Neural progenitor cell (in vitro differentiated cells): Measurements from ENCODE around the gene BCL10. TPM values are rescaled to one million over a fixed set of nuclear protein-coding genes. Genes with fewer than 3 reads are reported as not detected.

Experiments
- DNase-seq: peaks from one replicate; pipeline ENCODE4 v3.0.0-alpha.2; 2016; ENCODE audit warnings: low spot score
- H2AFZ ChIP-seq: fragments of 200-600 bp; sonication (generic); replicated peaks from 2 replicates; pipeline ENCODE4 v1.6.1; 2016; ENCODE audit warnings: antibody characterized with exemption
- H3F3A ChIP-seq: fragments of 200-600 bp; sonication (generic); 2 replicates; pipeline ENCODE4 v1.6.1; 2016; ENCODE audit warnings: antibody characterized with exemption, low read depth
- H3K27ac ChIP-seq: fragments of 200-600 bp; sonication (generic); 2 replicates; pipeline ENCODE4 v1.5.1; 2016; ENCODE audit warnings: mild to moderate bottlenecking
- H3K27me3 ChIP-seq: fragments of 200-600 bp; sonication (generic); 2 replicates; pipeline ENCODE4 v1.6.1; 2016; ENCODE audit warnings: mild to moderate bottlenecking, moderate library complexity
- H3K36me3 ChIP-seq: fragments of 200-600 bp; sonication (generic); 2 replicates; pipeline ENCODE4 v1.5.1; 2016
- H3K4me1 ChIP-seq: fragments of 200-600 bp; sonication (generic); 2 replicates; pipeline ENCODE4 v1.6.1; 2016; ENCODE audit warnings: mixed run types
- H3K4me2 ChIP-seq: fragments of 200-600 bp; sonication (generic); 2 replicates; pipeline ENCODE4 v1.6.1; 2016
- H3K4me3 ChIP-seq: fragments of 200-600 bp; sonication (generic); 2 replicates; pipeline ENCODE4 v1.5.1; 2016
- H3K79me2 ChIP-seq: fragments of 200-600 bp; sonication (generic); 2 replicates; pipeline ENCODE4 v1.6.1; 2016; ENCODE audit warnings: low read depth
- H3K9ac ChIP-seq: fragments of 200-600 bp; sonication (generic); 2 replicates; pipeline ENCODE4 v1.6.1; 2016
- H3K9me3 ChIP-seq: fragments of 200-600 bp; sonication (generic); 2 replicates; pipeline ENCODE4 v1.5.1; 2016; ENCODE audit warnings: low read depth
- H4K20me1 ChIP-seq: fragments of 200-600 bp; sonication (generic); 2 replicates; pipeline ENCODE4 v1.6.1; 2016; ENCODE audit warnings: low read depth
- H3K27ac Mint-ChIP-seq: 3 replicates; pipeline ENCODE4 v1.8.0; 2021; ENCODE audit warnings: mixed read lengths
- H3K27me3 Mint-ChIP-seq: 2 replicates; pipeline ENCODE4 v1.8.0; 2022; ENCODE audit warnings: low read depth, mild to moderate bottlenecking, inconsistent platforms, moderate library complexity, mixed read lengths; ENCODE audit not compliant: insufficient read depth
- H3K36me3 Mint-ChIP-seq: 3 replicates; pipeline ENCODE4 v1.8.0; 2021; ENCODE audit warnings: mixed read lengths
- H3K4me1 Mint-ChIP-seq: 3 replicates; pipeline ENCODE4 v1.8.0; 2021; ENCODE audit warnings: mixed read lengths
- H3K4me3 Mint-ChIP-seq: 3 replicates; pipeline ENCODE4 v1.8.0; 2021; ENCODE audit warnings: mild to moderate bottlenecking, moderate library complexity, mixed read lengths
- H3K9me3 Mint-ChIP-seq: 3 replicates; pipeline ENCODE4 v1.8.0; 2020; ENCODE audit warnings: mixed read lengths
- CTCF ChIP-seq: fragments of 200-600 bp; sonication (generic); IDR thresholded peaks from 2 replicates; pipeline ENCODE4 v1.5.1; 2017; ENCODE audit warnings: antibody characterized with exemption, mild to moderate bottlenecking
- EZH2 ChIP-seq: fragments of 200-600 bp; sonication (generic); IDR thresholded peaks from 2 replicates; pipeline ENCODE4 v1.6.1; 2017; ENCODE audit warnings: antibody characterized with exemption, mild to moderate bottlenecking, moderate library complexity
- EZH2phosphoT487 ChIP-seq: fragments of 200-600 bp; sonication (generic); IDR thresholded peaks from 2 replicates; pipeline ENCODE4 v1.6.1; 2017; ENCODE audit warnings: antibody characterized with exemption
- total RNA-seq: library from RNA; depleted of rRNA; stranded (reverse); fragments of >200 nt; gene quantifications from 2 replicates; pipeline ENCODE4 v1.2.3, GENCODE V29; 2015; ENCODE audit warnings: low replicate concordance

BCL10 gene
- total RNA-seq, 1 donor from 2014 or later: 28.2 TPM

- Histone ChIP-seq H3K4me1 (no peaks in the 10 kb centered on the region), H3K9ac (no peak overlapping the region)
- H3K9me3 Mint-ChIP-seq: no peaks in the 10 kb centered on the region
Measured at GRCh38 chr1:85319931-85320330, 43.5 kb upstream of the BCL10 start.

GRCh38 chr1:85319491-85319890 is 43.1 kb upstream of the BCL10 start:
- H4K20me1 ChIP-seq: no peaks in the 10 kb centered on the region
- H3K27me3 ChIP-seq: no peaks in the 10 kb centered on the region
- H3K9me3 Mint-ChIP-seq: no peaks in the 10 kb centered on the region
- H3K27ac Mint-ChIP-seq: no peak overlapping the region
- no peak overlapping the region for H3K4me3 Mint-ChIP-seq
- no peaks in the 10 kb centered on the region for H3K27me3 Mint-ChIP-seq
- no peak overlapping the region for H3K27ac ChIP-seq
- no peaks in the 10 kb centered on the region for H3F3A ChIP-seq
- no peak for DNase-seq
- H3K36me3 ChIP-seq: no peaks in the 10 kb centered on the region
- no peaks in the 10 kb centered on the region for H3K9me3 ChIP-seq
- TF ChIP-seq EZH2 (no peak), EZH2phosphoT487 (no peak), CTCF (no peak)
- H3K36me3 Mint-ChIP-seq: peaks cover 2% of the 10 kb centered on the region
- no peaks in the 10 kb centered on the region for H3K4me1 ChIP-seq
- H2AFZ ChIP-seq: no peak overlapping the region
- H3K4me3 ChIP-seq: no peak overlapping the region
- H3K79me2 ChIP-seq: no peaks in the 10 kb centered on the region
- peaks cover under 1% of the 10 kb centered on the region for H3K4me1 Mint-ChIP-seq
- no peak overlapping the region for H3K4me2 ChIP-seq
- H3K9ac ChIP-seq: no peak overlapping the region

More at GRCh38 chr1:85319931-85320330, 43.5 kb upstream of the BCL10 start:
- TF ChIP-seq EZH2: no peak
- TF ChIP-seq CTCF: no peak
- Histone ChIP-seq H3K4me3 (no peak overlapping the region), H3F3A (no peaks in the 10 kb centered on the region), H3K4me2 (no peak overlapping the region), H3K79me2 (no peaks in the 10 kb centered on the region), H3K36me3 (no peaks in the 10 kb centered on the region), H4K20me1 (no peaks in the 10 kb centered on the region), H3K9me3 (no peaks in the 10 kb centered on the region), H3K27me3 (no peaks in the 10 kb centered on the region), H3K27ac (no peak overlapping the region), H2AFZ (no peak overlapping the region)
- DNase-seq: no peak
- Mint-ChIP-seq H3K4me3 (no peak overlapping the region), H3K27me3 (no peaks in the 10 kb centered on the region), H3K4me1 (peaks cover 5% of the 10 kb centered on the region), H3K36me3 (peaks cover 2% of the 10 kb centered on the region), H3K27ac (no peak overlapping the region)

DNA sequence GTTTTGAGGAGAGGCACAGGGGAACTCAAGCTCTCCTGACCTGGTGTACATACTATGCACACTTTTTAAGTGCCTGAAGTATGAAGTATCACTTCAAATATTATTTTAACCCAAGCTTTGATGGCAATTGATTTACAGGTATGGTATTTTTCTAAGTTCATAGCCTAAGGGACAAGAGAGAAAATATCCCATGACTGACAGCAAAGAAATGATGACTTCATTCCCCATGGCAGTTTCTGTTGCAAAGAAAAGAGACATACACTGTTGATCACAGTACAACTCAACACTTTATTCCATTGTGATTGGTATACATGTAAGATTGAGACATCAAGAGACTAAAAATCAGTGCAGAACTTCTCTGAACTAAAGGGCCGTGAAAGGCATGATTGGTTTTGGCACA is 41.8 kb upstream of the BCL10 start:
- Mint-ChIP-seq H3K27ac (no peak overlapping the region), H3K4me1 (no peaks in the 10 kb centered on the region), H3K4me3 (no peak overlapping the region), H3K27me3 (no peaks in the 10 kb centered on the region), H3K9me3 (no peaks in the 10 kb centered on the region), H3K36me3 (peaks cover 2% of the 10 kb centered on the region)
- Histone ChIP-seq H3F3A (no peaks in the 10 kb centered on the region), H3K9me3 (no peaks in the 10 kb centered on the region), H2AFZ (no peak overlapping the region), H3K4me2 (no peak overlapping the region), H3K79me2 (no peaks in the 10 kb centered on the region), H3K27ac (no peak overlapping the region), H3K27me3 (no peaks in the 10 kb centered on the region), H3K9ac (no peak overlapping the region), H3K4me3 (no peak overlapping the region), H3K36me3 (no peaks in the 10 kb centered on the region), H4K20me1 (no peaks in the 10 kb centered on the region), H3K4me1 (no peaks in the 10 kb centered on the region)
- TF ChIP-seq CTCF: no peak
- no peak for TF ChIP-seq EZH2phosphoT487
- no peak for TF ChIP-seq EZH2
- no peak for DNase-seq

- peaks cover 2% of the 10 kb centered on the region for H3K36me3 Mint-ChIP-seq
- Histone ChIP-seq H3K36me3 (no peaks in the 10 kb centered on the region), H3K27ac (no peak overlapping the region), H4K20me1 (no peaks in the 10 kb centered on the region), H3F3A (no peaks in the 10 kb centered on the region), H3K27me3 (no peaks in the 10 kb centered on the region), H3K4me3 (no peak overlapping the region), H3K79me2 (no peaks in the 10 kb centered on the region), H3K9me3 (no peaks in the 10 kb centered on the region), H3K9ac (no peak overlapping the region), H3K4me1 (no peaks in the 10 kb centered on the region), H2AFZ (no peak overlapping the region), H3K4me2 (no peak overlapping the region)
- no peaks in the 10 kb centered on the region for H3K27me3 Mint-ChIP-seq
- H3K4me3 Mint-ChIP-seq: no peak overlapping the region
- DNase-seq: no peak
- H3K27ac Mint-ChIP-seq: no peak overlapping the region
- no peaks in the 10 kb centered on the region for H3K9me3 Mint-ChIP-seq
- no peak for TF ChIP-seq CTCF
- no peak for TF ChIP-seq EZH2phosphoT487
- TF ChIP-seq EZH2: no peak
- H3K4me1 Mint-ChIP-seq: no peaks in the 10 kb centered on the region
Measured at GRCh38 chr1:85317560-85317959, 41.1 kb upstream of the BCL10 start.
